Osteoblast (primary cell): ENCODE measurements around the gene FERMT2. TPM values are rescaled to one million over a fixed set of nuclear protein-coding genes. Genes with fewer than 3 reads are reported as not detected.

Experiments
- DNase-seq: peaks from one replicate; pipeline ENCODE4 v3.0.0; 2011; ENCODE audit warnings: low spot score, mixed read lengths; ENCODE audit not compliant: insufficient read length; ENCODE audit errors: missing footprints
- H2AFZ ChIP-seq: 2 replicates; pipeline ENCODE4 v1.6.0; 2011; ENCODE audit warnings: mild to moderate bottlenecking, low read length
- H3K27ac ChIP-seq: 2 replicates; pipeline ENCODE4 v1.5.1; 2011; ENCODE audit warnings: mild to moderate bottlenecking, low read depth, low read length, moderate library complexity
- H3K27me3 ChIP-seq: 2 replicates; pipeline ENCODE4 v1.6.0; 2012; ENCODE audit warnings: mild to moderate bottlenecking, control low read depth, inconsistent platforms, low read length, moderate library complexity; ENCODE audit not compliant: insufficient read depth
- H3K36me3 ChIP-seq: 2 replicates; pipeline ENCODE4 v1.5.1; 2011; ENCODE audit warnings: mild to moderate bottlenecking, low read length, control low read depth, moderate library complexity; ENCODE audit not compliant: insufficient read depth
- H3K4me1 ChIP-seq: 2 replicates; pipeline ENCODE4 v1.5.1; 2011; ENCODE audit warnings: mild to moderate bottlenecking, low read length, control low read depth, moderate library complexity; ENCODE audit not compliant: insufficient read depth
- H3K4me2 ChIP-seq: 2 replicates; pipeline ENCODE4 v1.6.0; 2011; ENCODE audit warnings: mild to moderate bottlenecking, low read length; ENCODE audit not compliant: insufficient read depth
- H3K4me3 ChIP-seq: fragments of 200-600 bp; sonication (generic); 3 replicates; pipeline ENCODE4 v1.5.1; 2012; ENCODE audit warnings: mild to moderate bottlenecking, low read length, inconsistent platforms; ENCODE audit not compliant: insufficient read depth
- H3K79me2 ChIP-seq: 2 replicates; pipeline ENCODE4 v1.6.0; 2012; ENCODE audit warnings: mild to moderate bottlenecking, low read length, control low read depth, inconsistent platforms; ENCODE audit not compliant: insufficient read depth
- H3K9me3 ChIP-seq: 2 replicates; pipeline ENCODE4 v1.5.1; 2011; ENCODE audit warnings: low read depth, low read length, control low read depth
- H4K20me1 ChIP-seq: 2 replicates; pipeline ENCODE4 v1.6.0; 2012; ENCODE audit warnings: mild to moderate bottlenecking, low read length, control low read depth; ENCODE audit not compliant: insufficient read depth
- CTCF ChIP-seq: IDR thresholded peaks from 2 replicates; pipeline ENCODE4 v1.5.1; 2011; ENCODE audit warnings: mild to moderate bottlenecking, low read depth, low read length, moderate library complexity; ENCODE audit errors: extremely low read depth
- total RNA-seq: library from RNA; depleted of rRNA; stranded (reverse); fragments of >200 nt; gene quantifications from 2 replicates; pipeline ENCODE4 v1.2.3, GENCODE V29; 2012

Gene FERMT2
- total RNA-seq, 1 donor: 280 TPM

GRCh38 chr14:52954346-52955214, 3.7 kb upstream of the FERMT2 start:
- H3K27ac ChIP-seq: no peak overlapping the region

GRCh38 chr14:52951681-52952554, 1.1 kb upstream of the FERMT2 start:
- Histone ChIP-seq H3K36me3 (peaks cover 11% of the 10 kb centered on the region), H3K27ac (peak overlapping the region; percentile 82), H2AFZ (peak overlapping the region; percentile 78), H3K4me2 (peak overlapping the region; percentile 80), H4K20me1 (peaks cover 33% of the 10 kb centered on the region), H3K4me3 (peak overlapping the region; percentile 79), H3K9me3 (no peaks in the 10 kb centered on the region), H3K27me3 (no peaks in the 10 kb centered on the region), H3K79me2 (peaks cover 43% of the 10 kb centered on the region), H3K4me1 (peaks cover 26% of the 10 kb centered on the region)
- peak; percentile 92 for DNase-seq
- peak; percentile 60 for TF ChIP-seq CTCF

More at GRCh38 chr14:52954346-52955214, 3.7 kb upstream of the FERMT2 start:
- H3K36me3 ChIP-seq: no peaks in the 10 kb centered on the region
- no peaks in the 10 kb centered on the region for H3K27me3 ChIP-seq
- H4K20me1 ChIP-seq: peaks cover 7% of the 10 kb centered on the region
- H3K4me2 ChIP-seq: no peak overlapping the region
- DNase-seq: no peak
- no peak for TF ChIP-seq CTCF
- peaks cover 16% of the 10 kb centered on the region for H3K79me2 ChIP-seq
- peaks cover 10% of the 10 kb centered on the region for H3K4me1 ChIP-seq
- no peak overlapping the region for H3K4me3 ChIP-seq
- H3K9me3 ChIP-seq: no peaks in the 10 kb centered on the region
- H2AFZ ChIP-seq: no peak overlapping the region

- no peaks in the 10 kb centered on the region for H3K27me3 ChIP-seq
- peaks cover 17% of the 10 kb centered on the region for H3K36me3 ChIP-seq
- peaks cover 47% of the 10 kb centered on the region for H4K20me1 ChIP-seq
- peak overlapping the region; percentile 49 for H2AFZ ChIP-seq
- H3K27ac ChIP-seq: peak overlapping the region; percentile 69
- H3K4me2 ChIP-seq: peak overlapping the region; percentile 83
- TF ChIP-seq CTCF: no peak
- H3K79me2 ChIP-seq: peaks cover 58% of the 10 kb centered on the region
- peak overlapping the region; percentile 79 for H3K4me3 ChIP-seq
- DNase-seq: peak; percentile 90
- no peaks in the 10 kb centered on the region for H3K9me3 ChIP-seq
- H3K4me1 ChIP-seq: peaks cover 26% of the 10 kb centered on the region
Observed at GRCh38 chr14:52950410-52950897, 396 bp downstream of the FERMT2 start.
